NCI-H82 treated with DMSO at 0.1 percent for 48 hours (cell line): ENCODE results near the gene POLG2.
A peak's percentile ranks its signal among the peaks of the same experiment; 100 is the strongest.
"Not testable (repeated sequence)": the region's sequence is repeated elsewhere in the genome, so short reads cannot be mapped to it uniquely, and the experiment has no call there.

Experiments
- DNase-seq: peaks from one replicate; lab custom pipeline; 2025; ENCODE audit not compliant: unreplicated experiment; lab: John Stamatoyannopoulos, UW

Gene POLG2

GRCh38 chr17:64491034-64491860, 5.6 kb downstream of the POLG2 start:
- DNase-seq = no peak

- no peak for DNase-seq
These were observed 8.6 kb downstream of the POLG2 start for GRCh38 chr17:64488301-64488700.

- no peak for DNase-seq
These were observed 12.5 kb downstream of the POLG2 start for GRCh38 chr17:64484380-64484779.

- DNase-seq = no peak
These were observed 15.9 kb downstream of the POLG2 start for GRCh38 chr17:64480951-64481350.

- DNase-seq = no peak
These were observed 19.0 kb downstream of the POLG2 start for GRCh38 chr17:64477849-64478248.

GRCh38 chr17:64472564-64472963, 24.3 kb downstream of the POLG2 start:
- DNase-seq = no peak

- DNase-seq = no peak
These were observed 25.4 kb downstream of the POLG2 start for GRCh38 chr17:64471440-64471839.

GRCh38 chr17:64470625-64471024, 26.2 kb downstream of the POLG2 start:
- DNase-seq = peak; percentile 65

GRCh38 chr17:64466834-64467233, 30.0 kb downstream of the POLG2 start:
- not testable (repeated sequence) for DNase-seq

- DNase-seq = no peak
These were observed 30.7 kb downstream of the POLG2 start for GRCh38 chr17:64466019-64466735.

- no peak for DNase-seq
These were observed 35.1 kb downstream of the POLG2 start for GRCh38 chr17:64461788-64462187.

- DNase-seq = no peak
These were observed 35.9 kb downstream of the POLG2 start for GRCh38 chr17:64460955-64461354.

GRCh38 chr17:64459818-64460217, 37.0 kb downstream of the POLG2 start:
- not testable (repeated sequence) for DNase-seq

- no peak for DNase-seq
These were observed 37.5 kb downstream of the POLG2 start for GRCh38 chr17:64459284-64459747.

GRCh38 chr17:64458756-64459155, 38.1 kb downstream of the POLG2 start:
- no peak for DNase-seq

- DNase-seq = no peak
These were observed 39.7 kb downstream of the POLG2 start for GRCh38 chr17:64457156-64457555.

GRCh38 chr17:64455993-64456885, 40.6 kb downstream of the POLG2 start:
- DNase-seq = no peak

GRCh38 chr17:64449545-64449944, 47.3 kb downstream of the POLG2 start:
- no peak for DNase-seq

- DNase-seq = no peak
These were observed 48.0 kb downstream of the POLG2 start, which contains the start of gene MILR1 for GRCh38 chr17:64448665-64449512. MILR1 (plus strand) TSS chr17:64449115; CDS start chr17:64449169, 54 bp downstream.

- no peak for DNase-seq
These were observed 49.3 kb downstream of the POLG2 start for GRCh38 chr17:64447526-64447925.
